GM12878 (cell line): Measurements from ENCODE around the gene ANKRD11. TPM values are rescaled to one million over a fixed set of nuclear protein-coding genes. Genes with fewer than 3 reads are reported as not detected.

Experiments used
- ATAC-seq: fragments of 200-7000 bp; cut with Tn5 transposase; 3 replicates; pipeline ENCODE4 v1.9.1; 2020; ENCODE audit warnings: mild to moderate bottlenecking, moderate library complexity
- BruUV-seq: library from RNA; stranded (reverse); fragments of 400-500 nt; replicated peaks from 2 replicates; lab custom pipeline; 2021; lab: Mats Ljungman, UMichigan
- CTCF ChIA-PET: fragments of 300-600 bp; sonication (Branson Sonifier 250); formaldehyde crosslinking; extraction: SDS; loops from one replicate; lab custom pipeline; 2021; ENCODE audit warnings: inconsistent platforms; lab: Yijun Ruan, JAX
- POLR2A ChIA-PET: fragments of 350-600 bp; formaldehyde crosslinking; extraction: SDS; loops from one replicate; lab custom pipeline; 2021; ENCODE audit warnings: inconsistent platforms; lab: Charles Lee
- RAD21 ChIA-PET: fragments of 300-600 bp; sonication (Branson Sonifier 250); formaldehyde crosslinking; loops from one replicate; lab custom pipeline; 2023; ENCODE audit warnings: antibody characterized with exemption; ENCODE audit not compliant: unreplicated experiment; lab: Charles Lee
- SMC1A ChIA-PET: fragments of 300-600 bp; sonication (Branson Sonifier 250); formaldehyde crosslinking; loops from one replicate; lab custom pipeline; 2023; ENCODE audit not compliant: unreplicated experiment, uncharacterized antibody; lab: Charles Lee
- DNase-seq: peaks from one replicate; pipeline ENCODE4 v3.0.0-alpha.2; 2011; ENCODE audit warnings: low read depth, low spot score
- FAIRE-seq: peaks from 3 replicates; lab custom pipeline; 2011; peaks lifted over from hg19 to GRCh38; lab: Jason Lieb, UNC
- H2AFZ ChIP-seq: 2 replicates; pipeline ENCODE4 v1.6.0; 2011; ENCODE audit warnings: low read depth, low read length, control low read depth; ENCODE audit not compliant: control insufficient read depth
- H3K27ac ChIP-seq: 2 replicates; pipeline ENCODE4 v1.5.1; 2011; ENCODE audit warnings: control low read depth; ENCODE audit not compliant: control insufficient read depth, insufficient read depth
- H3K27me3 ChIP-seq, 2 experiments: replicated peaks in 1 of 2; 2 replicates each; pipeline versions ENCODE4 v1.6.0 to v1.6.1; 2011; ENCODE audit warnings: low read length in 1 of 2; ENCODE audit not compliant: control insufficient read depth in 2 of 2, insufficient read depth in 2 of 2
- H3K36me3 ChIP-seq, 2 experiments: 2 replicates each; pipeline ENCODE4 v1.5.1; 2011; ENCODE audit warnings: low read length in 1 of 2; ENCODE audit not compliant: control insufficient read depth in 2 of 2, insufficient read depth in 2 of 2
- H3K4me1 ChIP-seq: 2 replicates; pipeline ENCODE4 v1.6.1; 2011; ENCODE audit warnings: mild to moderate bottlenecking, low read length, moderate library complexity, mixed read lengths; ENCODE audit not compliant: control insufficient read depth, insufficient read depth
- H3K4me2 ChIP-seq: 2 replicates; pipeline ENCODE4 v1.6.0; 2011; ENCODE audit warnings: control low read depth; ENCODE audit not compliant: control insufficient read depth, insufficient read depth
- H3K4me3 ChIP-seq: fragments of 200-600 bp; sonication (generic); 2 replicates; pipeline ENCODE4 v1.5.1; 2016
- H3K79me2 ChIP-seq: 2 replicates; pipeline ENCODE4 v1.6.0; 2011; ENCODE audit warnings: low read length; ENCODE audit not compliant: control insufficient read depth, insufficient read depth
- H3K9ac ChIP-seq: 2 replicates; pipeline ENCODE4 v1.8.0; 2011; ENCODE audit warnings: low read length, control low read depth, mixed read lengths; ENCODE audit not compliant: control insufficient read depth, insufficient read depth
- H3K9me3 ChIP-seq: replicated peaks from 3 replicates; pipeline ENCODE4 v1.5.1; 2011; ENCODE audit warnings: mild to moderate bottlenecking, low read length; ENCODE audit not compliant: control insufficient read depth, insufficient read depth
- H4K20me1 ChIP-seq: 2 replicates; pipeline ENCODE4 v1.6.0; 2011; ENCODE audit not compliant: control insufficient read depth, insufficient read depth
- ATF7 ChIP-seq: fragments of 450-650 bp; IDR thresholded peaks from 2 replicates; pipeline ENCODE4 v1.6.1; 2016; ENCODE audit warnings: low read depth, mild to moderate bottlenecking
- BRCA1 ChIP-seq: IDR thresholded peaks from 2 replicates; pipeline ENCODE4 v1.6.1; 2011; ENCODE audit warnings: low read depth, low read length, improper control_type of control experiment
- CBX3 ChIP-seq: fragments of 200-600 bp; sonication (generic); IDR thresholded peaks from 2 replicates; pipeline ENCODE4 v1.6.1; 2016; ENCODE audit warnings: low read depth, borderline replicate concordance
- CEBPB ChIP-seq, 2 experiments: fragments of 150-350 bp in 1 of 2; IDR thresholded peaks; 2 replicates each; pipeline ENCODE4 v1.6.1; 2012 to 2014; ENCODE audit warnings: low read depth in 2 of 2, low read length in 2 of 2, borderline replicate concordance in 1 of 2, inconsistent platforms in 1 of 2
- CHD1 ChIP-seq: IDR thresholded peaks from 2 replicates; pipeline ENCODE4 v1.6.1; 2012; ENCODE audit warnings: low read depth, low read length, improper control_type of control experiment
- CHD2 ChIP-seq: IDR thresholded peaks from 2 replicates; pipeline ENCODE4 v1.6.1; 2011; ENCODE audit warnings: low read depth, low read length, improper control_type of control experiment, borderline replicate concordance
- CTCF ChIP-seq, 3 experiments: IDR thresholded peaks in 2 of 3; conservative IDR thresholded peaks in 1 of 3; 2 replicates each; pipeline ENCODE4 v1.5.1; 2011; ENCODE audit warnings: low read depth in 3 of 3, low read length in 3 of 3, mild to moderate bottlenecking in 3 of 3, control low read depth in 2 of 3, moderate library complexity in 2 of 3, inconsistent platforms in 1 of 3, mixed read lengths in 1 of 3; ENCODE audit not compliant: control insufficient read depth in 2 of 3, insufficient read depth in 1 of 3; ENCODE audit errors: extremely low read depth in 1 of 3
- EED ChIP-seq: sonication (generic); IDR thresholded peaks from 2 replicates; pipeline ENCODE4 v1.6.1; 2016; ENCODE audit warnings: antibody characterized with exemption, low read depth
- FOS ChIP-seq: IDR thresholded peaks from 3 replicates; pipeline ENCODE4 v1.6.1; 2011; ENCODE audit warnings: borderline replicate concordance; ENCODE audit not compliant: insufficient read length; ENCODE audit errors: extremely low read depth
- HDAC2 ChIP-seq: fragments of 200-600 bp; sonication (generic); IDR thresholded peaks from 2 replicates; pipeline ENCODE4 v1.6.1; 2017
- HDAC6 ChIP-seq: fragments of 200-600 bp; sonication (generic); IDR thresholded peaks from one replicate; pipeline ENCODE4 v1.8.0; 2017; ENCODE audit warnings: antibody characterized with exemption; ENCODE audit not compliant: unreplicated experiment
- MAX ChIP-seq: IDR thresholded peaks from 2 replicates; pipeline ENCODE4 v1.6.1; 2012; ENCODE audit warnings: low read depth, low read length, improper control_type of control experiment
- MYC ChIP-seq: IDR thresholded peaks from 2 replicates; pipeline ENCODE4 v1.6.1; 2011; ENCODE audit warnings: mild to moderate bottlenecking, low read length, moderate library complexity, inconsistent platforms; ENCODE audit not compliant: insufficient read depth, insufficient replicate concordance, insufficient read length, severe bottlenecking
- PAX5 ChIP-seq: IDR thresholded peaks from 2 replicates; pipeline ENCODE4 v1.6.1; 2011; ENCODE audit warnings: low read depth, low read length, borderline replicate concordance
- RCOR1 ChIP-seq: conservative IDR thresholded peaks from 2 replicates; pipeline ENCODE4 v1.6.1; 2012; ENCODE audit warnings: low read depth, low read length, improper control_type of control experiment
- SMAD1 ChIP-seq: fragments of 450-650 bp; IDR thresholded peaks from 2 replicates; pipeline ENCODE4 v1.6.1; 2018; ENCODE audit warnings: mild to moderate bottlenecking, low read depth; ENCODE audit not compliant: partially characterized antibody
- TAF1 ChIP-seq: IDR thresholded peaks from 2 replicates; pipeline ENCODE4 v1.6.1; 2011; ENCODE audit warnings: mild to moderate bottlenecking, low read depth, low read length, borderline replicate concordance
- ZBTB33 ChIP-seq: fragments of 450-650 bp; IDR thresholded peaks from 2 replicates; pipeline ENCODE4 v1.6.1; 2017; ENCODE audit warnings: mild to moderate bottlenecking
- ZNF384 ChIP-seq: IDR thresholded peaks from 2 replicates; pipeline ENCODE4 v1.6.1; 2012; ENCODE audit warnings: low read depth, mild to moderate bottlenecking, low read length, improper control_type of control experiment, borderline replicate concordance
- ZZZ3 ChIP-seq: IDR thresholded peaks from 2 replicates; pipeline ENCODE4 v1.6.1; 2011; ENCODE audit warnings: low read depth; ENCODE audit not compliant: control insufficient read depth, insufficient read length
- WGBS: methylation state at CpG from one replicate; pipeline ENCODE4 v1.1.6; 2016; ENCODE audit warnings: low lambda C conversion rate; ENCODE audit not compliant: insufficient replicate concordance, insufficient coverage; ENCODE audit errors: missing lambda C conversion rate; 5-methylcytosine and 5-hydroxymethylcytosine counted together
- in situ Hi-C: fragments of 300-500 bp; cut with MboI; formaldehyde crosslinking; loops from 9 replicates; pipeline ENCODE4 v1.14.3; 2018; ENCODE audit warnings: mixed read lengths
- intact Hi-C: fragments of 100-400 bp; cut with micrococcal nuclease; formaldehyde crosslinking; loops from one replicate; pipeline ENCODE4 v1.14.2; 2022; ENCODE audit not compliant: unreplicated experiment
- polyA plus RNA-seq, 11 experiments: library from polyadenylated mRNA; depleted of rRNA in 4 of 11; unstranded in 6 of 11; stranded (reverse) in 5 of 11; fragments of >200 nt; fragmentation: Nextera tagmentation in 4 of 11; fragmentation: Illumina TruSeq in 1 of 11; extraction: Ambion mirVana in 4 of 11; extraction: Trizol in 1 of 11; gene quantifications; 1 replicate in 1 of 11; 2 replicates in 10 of 11; pipeline versions ENCODE4 v1.2.1 to v1.2.3, GENCODE V29; 2011 to 2016; ENCODE audit warnings: inconsistent platforms in 2 of 11, missing spikeins in 2 of 11, low read depth in 1 of 11
- total RNA-seq, 4 experiments: library from RNA; depleted of rRNA in 3 of 4; stranded (reverse); fragments of >200 nt in 3 of 4; fragmentation: Illumina TruSeq in 1 of 4; extraction: Trizol in 1 of 4; gene quantifications; 2 replicates each; pipeline versions ENCODE4 v1.2.1 to v1.2.3, GENCODE V29; 2013 to 2021

The ANKRD11 gene
- total and polyA plus RNA-seq, 10 of the 15 experiments (the other 5 are each of a cell fraction or from before 2014, with no cell fraction given) = 5.1 to 103 (median 27.4) TPM

GRCh38 chr16:89378947-89379771 is 111.2 kb downstream of the ANKRD11 start (continued):
- TF ChIP-seq PAX5 (no peak), HDAC6 (no peak), ATF7 (no peak), HDAC2 (no peak), CEBPB (IDR thresholded peaks at IDR 0.05; ENCODE audit: borderline replicate concordance in 1 of 2, low read depth in 2 of 2, low read length in 2 of 2) (no peak)

GRCh38 chr16:89377453-89377848 is 112.9 kb downstream of the ANKRD11 start:
- FAIRE-seq = no peak
- CTCF ChIA-PET = no interaction called here
- TF ChIP-seq TAF1 = no peak
- TF ChIP-seq RCOR1 = no peak
- TF ChIP-seq ZZZ3 = no peak
- TF ChIP-seq SMAD1 = no peak
- TF ChIP-seq ZBTB33 = no peak
- TF ChIP-seq BRCA1 = no peak
- no peak for TF ChIP-seq CHD2
- no peak for TF ChIP-seq CBX3
- no peak for TF ChIP-seq CTCF (IDR thresholded peaks at IDR 0.05 in 2 of 3, conservative IDR thresholded peaks at IDR 0.05 in 1 of 3; ENCODE audit: control insufficient read depth in 2 of 3, extremely low read depth in 1 of 3, insufficient read depth in 1 of 3, low read depth in 3 of 3, low read length in 3 of 3)
- no peak for TF ChIP-seq ZNF384
- no peak for TF ChIP-seq CHD1
- TF ChIP-seq FOS = no peak
- TF ChIP-seq MYC = no peak
- TF ChIP-seq MAX = no peak
- TF ChIP-seq EED = no peak

More at GRCh38 chr16:89377453-89377848, 112.9 kb downstream of the ANKRD11 start:
- intact Hi-C loops (no loop called here), in situ Hi-C loops (no loop called here)
- Histone ChIP-seq H3K27me3 (no peaks in the 10 kb centered on the region), H3K9ac (no peak overlapping the region), H3K4me2 (no peak overlapping the region), H3K27ac (no peak overlapping the region), H3K79me2 (peaks cover 93% of the 10 kb centered on the region), H3K4me1 (peaks cover 13% of the 10 kb centered on the region), H3K36me3 (peaks cover 3 to 8% of the 10 kb centered on the region in 2 experiments), H3K4me3 (no peak overlapping the region), H3K9me3 (peaks cover 10% of the 10 kb centered on the region), H4K20me1 (peaks cover 33% of the 10 kb centered on the region), H2AFZ (no peak overlapping the region)
- ATAC-seq (no peak), DNase-seq (no peak)
- ChIA-PET RAD21 (no interaction called here), SMC1A (no interaction called here), POLR2A (no interaction called here)
- BruUV-seq = no TSS peak
- 90% methylated on average over 8 of the region's 8 CpGs for WGBS
